Hepatocyte (in vitro differentiated cells): ENCODE results near the gene ALG14.

Experiments
- EZH2 ChIP-seq: fragments of 200-600 bp; sonication (generic); IDR thresholded peaks from 2 replicates; pipeline ENCODE4 v1.6.1; 2016; ENCODE audit warnings: antibody characterized with exemption, mild to moderate bottlenecking, borderline replicate concordance
- EZH2phosphoT487 ChIP-seq: fragments of 200-600 bp; sonication (generic); IDR thresholded peaks from one replicate; pipeline ENCODE4 v1.6.1; 2018; ENCODE audit warnings: antibody characterized with exemption, mild to moderate bottlenecking, low read depth, moderate library complexity; ENCODE audit not compliant: unreplicated experiment, severe bottlenecking
- TF ChIP-seq, protein P1 (sequence below): fragments of 200-600 bp; sonication (generic); IDR thresholded peaks from 2 replicates; pipeline ENCODE4 v1.5.1; 2016; ENCODE audit warnings: antibody characterized with exemption, mild to moderate bottlenecking; ENCODE audit not compliant: poor library complexity

DNA sequence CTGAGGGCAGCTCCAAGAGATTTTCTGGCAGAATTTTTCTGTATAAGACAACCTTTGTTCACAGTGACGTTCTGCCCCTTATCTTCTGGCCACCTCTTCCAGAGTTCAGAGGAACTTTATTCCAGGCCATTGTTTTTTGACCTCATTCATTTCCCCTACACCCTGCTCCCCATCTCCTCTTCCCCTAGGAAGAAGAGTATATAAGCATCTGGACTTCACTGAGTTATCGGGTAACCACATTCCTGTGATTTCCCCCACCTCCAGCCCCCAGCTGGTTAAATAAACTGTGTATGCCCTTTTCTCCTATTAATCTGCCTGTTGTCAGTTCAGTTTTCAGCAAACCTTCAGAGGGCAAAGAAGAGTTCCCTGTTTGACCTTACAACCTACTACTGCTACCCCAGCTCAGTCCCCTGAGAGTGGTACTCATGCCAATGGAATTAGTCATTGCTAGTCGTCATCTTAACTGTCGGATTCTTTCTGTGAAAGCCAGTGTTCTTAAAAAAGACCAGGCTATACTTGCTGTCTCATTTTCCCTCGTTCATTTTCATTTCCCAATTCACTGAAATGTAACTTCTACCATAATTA, 14.3 kb upstream of the ALG14 start:
- TF ChIP-seq, protein P1, sequence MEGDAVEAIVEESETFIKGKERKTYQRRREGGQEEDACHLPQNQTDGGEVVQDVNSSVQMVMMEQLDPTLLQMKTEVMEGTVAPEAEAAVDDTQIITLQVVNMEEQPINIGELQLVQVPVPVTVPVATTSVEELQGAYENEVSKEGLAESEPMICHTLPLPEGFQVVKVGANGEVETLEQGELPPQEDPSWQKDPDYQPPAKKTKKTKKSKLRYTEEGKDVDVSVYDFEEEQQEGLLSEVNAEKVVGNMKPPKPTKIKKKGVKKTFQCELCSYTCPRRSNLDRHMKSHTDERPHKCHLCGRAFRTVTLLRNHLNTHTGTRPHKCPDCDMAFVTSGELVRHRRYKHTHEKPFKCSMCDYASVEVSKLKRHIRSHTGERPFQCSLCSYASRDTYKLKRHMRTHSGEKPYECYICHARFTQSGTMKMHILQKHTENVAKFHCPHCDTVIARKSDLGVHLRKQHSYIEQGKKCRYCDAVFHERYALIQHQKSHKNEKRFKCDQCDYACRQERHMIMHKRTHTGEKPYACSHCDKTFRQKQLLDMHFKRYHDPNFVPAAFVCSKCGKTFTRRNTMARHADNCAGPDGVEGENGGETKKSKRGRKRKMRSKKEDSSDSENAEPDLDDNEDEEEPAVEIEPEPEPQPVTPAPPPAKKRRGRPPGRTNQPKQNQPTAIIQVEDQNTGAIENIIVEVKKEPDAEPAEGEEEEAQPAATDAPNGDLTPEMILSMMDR: no peak
- TF ChIP-seq EZH2: no peak
- no peak for TF ChIP-seq EZH2phosphoT487
